HEK293 (cell line): Measurements from ENCODE around the gene RSBN1L.
A peak's percentile ranks its signal among the peaks of the same experiment; 100 is the strongest.

Experiments
- IKZF3 ChIP-seq: fragments of 450-650 bp; IDR thresholded peaks from 2 replicates; pipeline ENCODE4 v1.5.0; 2018; ENCODE audit warnings: missing biosample characterization, mild to moderate bottlenecking, missing genetic modification characterization, moderate library complexity
- MEIS1 ChIP-seq: sonication (generic); formaldehyde crosslinking; IDR thresholded peaks from 2 replicates; pipeline ENCODE4 v1.8.1; 2022; ENCODE audit warnings: missing genetic modification reagents, mild to moderate bottlenecking, borderline replicate concordance
- OVOL3 ChIP-seq: fragments of 450-650 bp; formaldehyde crosslinking; IDR thresholded peaks from 2 replicates; pipeline ENCODE4 v1.5.1; 2016; ENCODE audit warnings: missing biosample characterization, missing genetic modification characterization
- SP7 ChIP-seq: fragments of 450-650 bp; formaldehyde crosslinking; IDR thresholded peaks from 2 replicates; pipeline ENCODE4 v1.5.1; 2016; ENCODE audit warnings: missing biosample characterization, missing genetic modification characterization
- WT1 ChIP-seq: fragments of 450-650 bp; formaldehyde crosslinking; IDR thresholded peaks from 2 replicates; pipeline ENCODE4 v1.5.1; 2016; ENCODE audit warnings: missing biosample characterization, missing genetic modification characterization
- ZBTB1 ChIP-seq: fragments of 450-650 bp; formaldehyde crosslinking; IDR thresholded peaks from 2 replicates; pipeline ENCODE4 v1.5.1; 2016; ENCODE audit warnings: missing biosample characterization, missing genetic modification characterization
- ZBTB48 ChIP-seq: fragments of 450-650 bp; formaldehyde crosslinking; IDR thresholded peaks from 2 replicates; pipeline ENCODE4 v1.5.1; 2016; ENCODE audit warnings: missing biosample characterization, missing genetic modification characterization
- ZNF146 ChIP-seq: fragments of 450-650 bp; formaldehyde crosslinking; IDR thresholded peaks from 2 replicates; pipeline ENCODE4 v1.5.1; 2016; ENCODE audit warnings: missing biosample characterization, missing genetic modification characterization
- ZNF169 ChIP-seq: fragments of 450-650 bp; formaldehyde crosslinking; IDR thresholded peaks from 2 replicates; pipeline ENCODE4 v1.5.1; 2016; ENCODE audit warnings: missing biosample characterization, missing genetic modification characterization
- ZNF354C ChIP-seq: fragments of 450-650 bp; formaldehyde crosslinking; IDR thresholded peaks from 2 replicates; pipeline ENCODE4 v1.5.1; 2016; ENCODE audit warnings: missing biosample characterization, missing genetic modification characterization, low read depth, borderline replicate concordance
- ZNF558 ChIP-seq: fragments of 450-650 bp; formaldehyde crosslinking; IDR thresholded peaks from 2 replicates; pipeline ENCODE4 v1.5.1; 2016; ENCODE audit warnings: missing biosample characterization, missing genetic modification characterization
- ZNF654 ChIP-seq: fragments of 450-650 bp; formaldehyde crosslinking; IDR thresholded peaks from 2 replicates; pipeline ENCODE4 v1.5.1; 2016; ENCODE audit warnings: low read depth, missing biosample characterization, missing genetic modification characterization
- ZNF658 ChIP-seq: fragments of 450-650 bp; formaldehyde crosslinking; IDR thresholded peaks from 2 replicates; pipeline ENCODE4; 2016; ENCODE audit warnings: missing biosample characterization, missing genetic modification characterization
- ZNF776 ChIP-seq: fragments of 450-650 bp; formaldehyde crosslinking; IDR thresholded peaks from 2 replicates; pipeline ENCODE4 v1.5.0; 2017; ENCODE audit warnings: missing biosample characterization, missing genetic modification characterization, borderline replicate concordance
- ZXDB ChIP-seq: fragments of 450-650 bp; formaldehyde crosslinking; IDR thresholded peaks from 2 replicates; pipeline ENCODE4 v1.5.1; 2016; ENCODE audit warnings: missing biosample characterization, missing genetic modification characterization
- TF ChIP-seq, protein P1 (sequence below): fragments of 450-650 bp; formaldehyde crosslinking; IDR thresholded peaks from 2 replicates; pipeline ENCODE4 v1.5.1; 2016; ENCODE audit warnings: missing biosample characterization, missing genetic modification characterization
- TF ChIP-seq, protein P2 (sequence below): fragments of 450-650 bp; formaldehyde crosslinking; conservative IDR thresholded peaks from 2 replicates; pipeline ENCODE4 v1.5.1; 2016; ENCODE audit warnings: low read depth, missing biosample characterization, missing genetic modification characterization
- TF ChIP-seq, protein P3 (sequence below): fragments of 450-650 bp; formaldehyde crosslinking; IDR thresholded peaks from 2 replicates; pipeline ENCODE4; 2016; ENCODE audit warnings: missing biosample characterization, missing genetic modification characterization
- TF ChIP-seq, protein P4 (sequence below): fragments of 450-650 bp; formaldehyde crosslinking; IDR thresholded peaks from 2 replicates; pipeline ENCODE4 v1.5.1; 2016; ENCODE audit warnings: missing biosample characterization, missing genetic modification characterization
- TF ChIP-seq, protein P5 (sequence below): fragments of 450-650 bp; formaldehyde crosslinking; IDR thresholded peaks from 2 replicates; pipeline ENCODE4 v1.5.1; 2016; ENCODE audit warnings: missing biosample characterization, missing genetic modification characterization
- TF ChIP-seq, protein P6 (sequence below): fragments of 450-650 bp; formaldehyde crosslinking; IDR thresholded peaks from 2 replicates; pipeline ENCODE4 v1.5.1; 2017; ENCODE audit warnings: missing biosample characterization, missing genetic modification characterization
- TF ChIP-seq, protein P7 (sequence below): fragments of 450-650 bp; formaldehyde crosslinking; IDR thresholded peaks from 2 replicates; pipeline ENCODE4 v1.5.1; 2016; ENCODE audit warnings: missing biosample characterization, missing genetic modification characterization, low read depth
- TF ChIP-seq, protein P8 (sequence below): fragments of 450-650 bp; formaldehyde crosslinking; IDR thresholded peaks from 2 replicates; pipeline ENCODE4 v1.5.1; 2016; ENCODE audit warnings: missing biosample characterization, missing genetic modification characterization

The RSBN1L gene

DNA sequence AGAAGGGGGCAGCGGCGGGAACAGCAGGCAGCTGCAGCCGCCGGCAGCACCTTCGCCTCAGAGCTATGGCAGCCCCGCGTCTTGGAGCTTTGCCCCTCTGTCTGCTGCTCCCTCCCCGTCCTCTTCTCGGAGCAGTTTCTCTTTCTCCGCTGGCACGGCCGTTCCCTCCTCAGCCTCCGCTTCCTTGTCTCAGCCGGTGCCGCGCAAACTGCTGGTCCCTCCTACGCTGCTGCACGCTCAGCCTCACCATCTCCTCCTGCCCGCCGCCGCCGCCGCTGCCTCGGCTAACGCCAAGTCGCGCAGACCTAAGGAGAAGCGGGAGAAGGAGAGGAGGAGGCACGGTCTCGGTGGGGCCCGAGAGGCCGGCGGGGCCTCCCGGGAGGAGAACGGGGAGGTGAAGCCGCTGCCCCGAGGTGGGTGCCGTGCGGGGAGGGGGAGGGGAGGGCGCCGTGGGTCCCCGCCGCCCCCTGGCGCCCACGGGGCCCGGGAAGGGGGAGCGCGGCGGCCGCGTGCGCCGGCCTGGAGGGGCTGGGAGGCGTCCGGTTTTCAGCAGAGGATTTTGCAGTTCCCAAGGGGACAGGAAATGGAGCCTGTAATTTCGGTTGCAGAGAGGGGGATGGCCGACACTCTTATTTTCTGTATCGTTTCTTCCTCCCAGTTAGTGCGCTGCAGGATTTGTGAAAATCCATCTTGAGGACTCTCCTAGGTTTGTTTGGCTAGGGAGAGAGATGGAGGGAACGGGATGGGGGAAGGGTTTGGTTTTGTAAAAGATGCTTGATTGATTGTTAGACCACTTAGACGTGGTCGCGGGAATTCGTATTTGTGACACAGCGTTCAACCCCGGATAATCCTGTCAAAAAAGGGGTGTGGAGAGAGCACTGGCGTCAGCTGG is 630 bp downstream of the RSBN1L start (continued):
- TF ChIP-seq, protein P1, sequence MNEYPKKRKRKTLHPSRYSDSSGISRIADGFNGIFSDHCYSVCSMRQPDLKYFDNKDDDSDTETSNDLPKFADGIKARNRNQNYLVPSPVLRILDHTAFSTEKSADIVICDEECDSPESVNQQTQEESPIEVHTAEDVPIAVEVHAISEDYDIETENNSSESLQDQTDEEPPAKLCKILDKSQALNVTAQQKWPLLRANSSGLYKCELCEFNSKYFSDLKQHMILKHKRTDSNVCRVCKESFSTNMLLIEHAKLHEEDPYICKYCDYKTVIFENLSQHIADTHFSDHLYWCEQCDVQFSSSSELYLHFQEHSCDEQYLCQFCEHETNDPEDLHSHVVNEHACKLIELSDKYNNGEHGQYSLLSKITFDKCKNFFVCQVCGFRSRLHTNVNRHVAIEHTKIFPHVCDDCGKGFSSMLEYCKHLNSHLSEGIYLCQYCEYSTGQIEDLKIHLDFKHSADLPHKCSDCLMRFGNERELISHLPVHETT (tag by site-specific recombination) = no peak
- TF ChIP-seq ZBTB1 (tag by site-specific recombination) = no peak
- TF ChIP-seq ZNF654 (tag by site-specific recombination) = no peak
- peak; percentile 52 for TF ChIP-seq SP7 (tag by site-specific recombination)
- TF ChIP-seq, protein P2, sequence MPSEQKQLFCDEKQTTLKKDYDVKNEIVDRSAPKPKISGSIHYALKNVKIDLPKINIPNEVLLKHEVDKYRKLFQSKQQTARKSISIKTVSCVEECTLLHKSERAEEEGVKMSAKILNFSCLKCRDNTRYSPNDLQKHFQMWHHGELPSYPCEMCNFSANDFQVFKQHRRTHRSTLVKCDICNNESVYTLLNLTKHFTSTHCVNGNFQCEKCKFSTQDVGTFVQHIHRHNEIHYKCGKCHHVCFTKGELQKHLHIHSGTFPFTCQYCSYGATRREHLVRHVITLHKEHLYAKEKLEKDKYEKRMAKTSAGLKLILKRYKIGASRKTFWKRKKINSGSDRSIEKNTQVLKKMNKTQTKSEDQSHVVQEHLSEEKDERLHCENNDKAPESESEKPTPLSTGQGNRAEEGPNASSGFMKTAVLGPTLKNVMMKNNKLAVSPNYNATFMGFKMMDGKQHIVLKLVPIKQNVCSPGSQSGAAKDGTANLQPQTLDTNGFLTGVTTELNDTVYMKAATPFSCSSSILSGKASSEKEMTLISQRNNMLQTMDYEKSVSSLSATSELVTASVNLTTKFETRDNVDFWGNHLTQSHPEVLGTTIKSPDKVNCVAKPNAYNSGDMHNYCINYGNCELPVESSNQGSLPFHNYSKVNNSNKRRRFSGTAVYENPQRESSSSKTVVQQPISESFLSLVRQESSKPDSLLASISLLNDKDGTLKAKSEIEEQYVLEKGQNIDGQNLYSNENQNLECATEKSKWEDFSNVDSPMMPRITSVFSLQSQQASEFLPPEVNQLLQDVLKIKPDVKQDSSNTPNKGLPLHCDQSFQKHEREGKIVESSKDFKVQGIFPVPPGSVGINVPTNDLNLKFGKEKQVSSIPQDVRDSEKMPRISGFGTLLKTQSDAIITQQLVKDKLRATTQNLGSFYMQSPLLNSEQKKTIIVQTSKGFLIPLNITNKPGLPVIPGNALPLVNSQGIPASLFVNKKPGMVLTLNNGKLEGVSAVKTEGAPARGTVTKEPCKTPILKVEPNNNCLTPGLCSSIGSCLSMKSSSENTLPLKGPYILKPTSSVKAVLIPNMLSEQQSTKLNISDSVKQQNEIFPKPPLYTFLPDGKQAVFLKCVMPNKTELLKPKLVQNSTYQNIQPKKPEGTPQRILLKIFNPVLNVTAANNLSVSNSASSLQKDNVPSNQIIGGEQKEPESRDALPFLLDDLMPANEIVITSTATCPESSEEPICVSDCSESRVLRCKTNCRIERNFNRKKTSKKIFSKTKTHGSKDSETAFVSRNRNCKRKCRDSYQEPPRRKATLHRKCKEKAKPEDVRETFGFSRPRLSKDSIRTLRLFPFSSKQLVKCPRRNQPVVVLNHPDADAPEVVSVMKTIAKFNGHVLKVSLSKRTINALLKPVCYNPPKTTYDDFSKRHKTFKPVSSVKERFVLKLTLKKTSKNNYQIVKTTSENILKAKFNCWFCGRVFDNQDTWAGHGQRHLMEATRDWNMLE (tag by site-specific recombination) = no peak
- TF ChIP-seq, protein P3, sequence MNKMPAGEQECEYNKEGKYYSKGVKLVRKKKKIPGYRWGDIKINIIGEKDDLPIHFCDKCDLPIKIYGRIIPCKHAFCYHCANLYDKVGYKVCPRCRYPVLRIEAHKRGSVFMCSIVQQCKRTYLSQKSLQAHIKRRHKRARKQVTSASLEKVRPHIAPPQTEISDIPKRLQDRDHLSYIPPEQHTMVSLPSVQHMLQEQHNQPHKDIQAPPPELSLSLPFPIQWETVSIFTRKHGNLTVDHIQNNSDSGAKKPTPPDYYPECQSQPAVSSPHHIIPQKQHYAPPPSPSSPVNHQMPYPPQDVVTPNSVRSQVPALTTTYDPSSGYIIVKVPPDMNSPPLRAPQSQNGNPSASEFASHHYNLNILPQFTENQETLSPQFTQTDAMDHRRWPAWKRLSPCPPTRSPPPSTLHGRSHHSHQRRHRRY (tag by site-specific recombination) = no peak
- no peak for TF ChIP-seq ZNF146 (tag by site-specific recombination)
- TF ChIP-seq ZNF354C (tag by site-specific recombination) = no peak
- TF ChIP-seq, protein P4, sequence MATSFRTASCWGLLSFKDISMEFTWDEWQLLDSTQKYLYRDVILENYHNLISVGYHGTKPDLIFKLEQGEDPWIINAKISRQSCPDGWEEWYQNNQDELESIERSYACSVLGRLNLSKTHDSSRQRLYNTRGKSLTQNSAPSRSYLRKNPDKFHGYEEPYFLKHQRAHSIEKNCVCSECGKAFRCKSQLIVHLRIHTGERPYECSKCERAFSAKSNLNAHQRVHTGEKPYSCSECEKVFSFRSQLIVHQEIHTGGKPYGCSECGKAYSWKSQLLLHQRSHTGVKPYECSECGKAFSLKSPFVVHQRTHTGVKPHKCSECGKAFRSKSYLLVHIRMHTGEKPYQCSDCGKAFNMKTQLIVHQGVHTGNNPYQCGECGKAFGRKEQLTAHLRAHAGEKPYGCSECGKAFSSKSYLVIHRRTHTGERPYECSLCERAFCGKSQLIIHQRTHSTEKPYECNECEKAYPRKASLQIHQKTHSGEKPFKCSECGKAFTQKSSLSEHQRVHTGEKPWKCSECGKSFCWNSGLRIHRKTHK = no peak
- no peak for TF ChIP-seq ZNF169 (tag by site-specific recombination)
- TF ChIP-seq, protein P5, sequence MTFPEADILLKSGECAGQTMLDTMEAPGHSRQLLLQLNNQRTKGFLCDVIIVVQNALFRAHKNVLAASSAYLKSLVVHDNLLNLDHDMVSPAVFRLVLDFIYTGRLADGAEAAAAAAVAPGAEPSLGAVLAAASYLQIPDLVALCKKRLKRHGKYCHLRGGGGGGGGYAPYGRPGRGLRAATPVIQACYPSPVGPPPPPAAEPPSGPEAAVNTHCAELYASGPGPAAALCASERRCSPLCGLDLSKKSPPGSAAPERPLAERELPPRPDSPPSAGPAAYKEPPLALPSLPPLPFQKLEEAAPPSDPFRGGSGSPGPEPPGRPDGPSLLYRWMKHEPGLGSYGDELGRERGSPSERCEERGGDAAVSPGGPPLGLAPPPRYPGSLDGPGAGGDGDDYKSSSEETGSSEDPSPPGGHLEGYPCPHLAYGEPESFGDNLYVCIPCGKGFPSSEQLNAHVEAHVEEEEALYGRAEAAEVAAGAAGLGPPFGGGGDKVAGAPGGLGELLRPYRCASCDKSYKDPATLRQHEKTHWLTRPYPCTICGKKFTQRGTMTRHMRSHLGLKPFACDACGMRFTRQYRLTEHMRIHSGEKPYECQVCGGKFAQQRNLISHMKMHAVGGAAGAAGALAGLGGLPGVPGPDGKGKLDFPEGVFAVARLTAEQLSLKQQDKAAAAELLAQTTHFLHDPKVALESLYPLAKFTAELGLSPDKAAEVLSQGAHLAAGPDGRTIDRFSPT (tag by site-specific recombination) = 0 out of 2 replicates have a peak, but pooled peaks have one; percentile 22
- TF ChIP-seq, protein P6, sequence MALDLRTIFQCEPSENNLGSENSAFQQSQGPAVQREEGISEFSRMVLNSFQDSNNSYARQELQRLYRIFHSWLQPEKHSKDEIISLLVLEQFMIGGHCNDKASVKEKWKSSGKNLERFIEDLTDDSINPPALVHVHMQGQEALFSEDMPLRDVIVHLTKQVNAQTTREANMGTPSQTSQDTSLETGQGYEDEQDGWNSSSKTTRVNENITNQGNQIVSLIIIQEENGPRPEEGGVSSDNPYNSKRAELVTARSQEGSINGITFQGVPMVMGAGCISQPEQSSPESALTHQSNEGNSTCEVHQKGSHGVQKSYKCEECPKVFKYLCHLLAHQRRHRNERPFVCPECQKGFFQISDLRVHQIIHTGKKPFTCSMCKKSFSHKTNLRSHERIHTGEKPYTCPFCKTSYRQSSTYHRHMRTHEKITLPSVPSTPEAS (tag by site-specific recombination) = no peak
- TF ChIP-seq OVOL3 (tag by site-specific recombination) = no peak
- TF ChIP-seq ZBTB48 (tag by site-specific recombination) = no peak
- TF ChIP-seq, protein P7, sequence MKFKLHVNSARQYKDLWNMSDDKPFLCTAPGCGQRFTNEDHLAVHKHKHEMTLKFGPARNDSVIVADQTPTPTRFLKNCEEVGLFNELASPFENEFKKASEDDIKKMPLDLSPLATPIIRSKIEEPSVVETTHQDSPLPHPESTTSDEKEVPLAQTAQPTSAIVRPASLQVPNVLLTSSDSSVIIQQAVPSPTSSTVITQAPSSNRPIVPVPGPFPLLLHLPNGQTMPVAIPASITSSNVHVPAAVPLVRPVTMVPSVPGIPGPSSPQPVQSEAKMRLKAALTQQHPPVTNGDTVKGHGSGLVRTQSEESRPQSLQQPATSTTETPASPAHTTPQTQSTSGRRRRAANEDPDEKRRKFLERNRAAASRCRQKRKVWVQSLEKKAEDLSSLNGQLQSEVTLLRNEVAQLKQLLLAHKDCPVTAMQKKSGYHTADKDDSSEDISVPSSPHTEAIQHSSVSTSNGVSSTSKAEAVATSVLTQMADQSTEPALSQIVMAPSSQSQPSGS (tag by site-specific recombination) = no peak
- TF ChIP-seq, protein P8, sequence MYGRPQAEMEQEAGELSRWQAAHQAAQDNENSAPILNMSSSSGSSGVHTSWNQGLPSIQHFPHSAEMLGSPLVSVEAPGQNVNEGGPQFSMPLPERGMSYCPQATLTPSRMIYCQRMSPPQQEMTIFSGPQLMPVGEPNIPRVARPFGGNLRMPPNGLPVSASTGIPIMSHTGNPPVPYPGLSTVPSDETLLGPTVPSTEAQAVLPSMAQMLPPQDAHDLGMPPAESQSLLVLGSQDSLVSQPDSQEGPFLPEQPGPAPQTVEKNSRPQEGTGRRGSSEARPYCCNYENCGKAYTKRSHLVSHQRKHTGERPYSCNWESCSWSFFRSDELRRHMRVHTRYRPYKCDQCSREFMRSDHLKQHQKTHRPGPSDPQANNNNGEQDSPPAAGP (tag by site-specific recombination) = no peak
- no peak for TF ChIP-seq ZNF558 (tag by site-specific recombination)
- peak; percentile 36 for TF ChIP-seq IKZF3 (tag by site-specific recombination)
- no peak for TF ChIP-seq ZNF658 (tag by site-specific recombination)
- no peak for TF ChIP-seq WT1 (tag by site-specific recombination)
- TF ChIP-seq ZNF776 (tag by site-specific recombination) = no peak
- TF ChIP-seq MEIS1 (CRISPR knock-in tag) = no peak
- peak; percentile 39 for TF ChIP-seq ZXDB (tag by site-specific recombination)
